Mucosa of rectum (tissue), 2 donors: ENCODE results near the gene MIA2.
"Not testable (repeated sequence)": the region's sequence is repeated elsewhere in the genome, so short reads cannot be mapped to it uniquely, and the experiment has no call there.

Experiments
- H3K27ac ChIP-seq, 2 donors: one replicate each; pipeline ENCODE4 v1.7.0; 2013; ENCODE audit warnings: inconsistent platforms in 2 of 2, low read depth in 2 of 2, low read length in 2 of 2
- H3K27me3 ChIP-seq, 2 donors: one replicate each; pipeline ENCODE4 v1.7.0; 2013; ENCODE audit warnings: low read length in 2 of 2; ENCODE audit not compliant: control insufficient read depth in 2 of 2, insufficient read depth in 2 of 2
- H3K36me3 ChIP-seq, 2 donors: one replicate each; pipeline ENCODE4 v1.7.0; 2013; ENCODE audit warnings: low read length in 2 of 2; ENCODE audit not compliant: control insufficient read depth in 2 of 2, insufficient read depth in 2 of 2
- H3K4me1 ChIP-seq, 2 donors: one replicate each; pipeline ENCODE4 v1.7.0; 2013; ENCODE audit warnings: low read length in 2 of 2, mild to moderate bottlenecking in 1 of 2; ENCODE audit not compliant: control insufficient read depth in 2 of 2, insufficient read depth in 2 of 2
- H3K4me3 ChIP-seq, 2 donors: one replicate each; pipeline ENCODE4 v1.7.0; 2013; ENCODE audit warnings: low read length in 2 of 2
- H3K9ac ChIP-seq, 2 donors: one replicate each; pipeline ENCODE4 v1.7.0; 2013; ENCODE audit warnings: low read length in 2 of 2, low read depth in 1 of 2, mild to moderate bottlenecking in 1 of 2
- H3K9me3 ChIP-seq, 2 donors: one replicate each; pipeline ENCODE4 v1.7.0; 2013; ENCODE audit warnings: low read length in 2 of 2; ENCODE audit not compliant: control insufficient read depth in 2 of 2
- donor health status: healthy.
- donor health status: Normal muscosa, but diverticular disease.

The MIA2 gene

DNA sequence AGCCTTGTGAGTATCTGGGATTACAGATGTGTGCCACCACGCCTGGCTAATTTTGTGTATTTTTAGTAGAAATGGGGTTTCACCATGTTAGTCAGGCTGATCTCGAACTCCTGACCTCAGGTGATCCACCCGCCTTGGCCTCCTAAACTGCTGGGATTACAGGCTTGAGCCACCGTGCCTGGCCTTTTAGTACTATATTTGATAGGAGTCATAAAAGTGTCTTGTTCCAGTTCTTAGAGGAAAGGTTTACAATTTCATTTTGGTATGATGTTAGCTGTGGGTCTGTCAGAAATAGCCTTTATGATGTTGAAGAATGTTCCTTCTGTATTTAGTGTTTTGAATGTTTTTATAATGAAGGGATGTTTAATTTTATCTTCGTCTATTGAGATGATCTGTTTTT is 127.8 kb downstream of the MIA2 start:
- H3K27me3 ChIP-seq, H3K36me3 ChIP-seq: not testable (repeated sequence)

GRCh38 chr14:39364509-39364908 is 130.8 kb downstream of the MIA2 start:
- no peaks in the 10 kb centered on the region for H3K9me3 ChIP-seq
- no peak overlapping the region for H3K9ac ChIP-seq
- no peak overlapping the region for H3K4me3 ChIP-seq
- no peaks in the 10 kb centered on the region for H3K27me3 ChIP-seq
- peaks cover 0 to under 1% of the 10 kb centered on the region in 2 donors for H3K36me3 ChIP-seq
- H3K27ac ChIP-seq: no peak overlapping the region
- H3K4me1 ChIP-seq: no peaks in the 10 kb centered on the region

More for the DNA sequence above, 127.8 kb downstream of the MIA2 start:
- H3K9me3 ChIP-seq, H3K27ac ChIP-seq, H3K4me1 ChIP-seq, H3K4me3 ChIP-seq, H3K9ac ChIP-seq: not testable (repeated sequence)

DNA sequence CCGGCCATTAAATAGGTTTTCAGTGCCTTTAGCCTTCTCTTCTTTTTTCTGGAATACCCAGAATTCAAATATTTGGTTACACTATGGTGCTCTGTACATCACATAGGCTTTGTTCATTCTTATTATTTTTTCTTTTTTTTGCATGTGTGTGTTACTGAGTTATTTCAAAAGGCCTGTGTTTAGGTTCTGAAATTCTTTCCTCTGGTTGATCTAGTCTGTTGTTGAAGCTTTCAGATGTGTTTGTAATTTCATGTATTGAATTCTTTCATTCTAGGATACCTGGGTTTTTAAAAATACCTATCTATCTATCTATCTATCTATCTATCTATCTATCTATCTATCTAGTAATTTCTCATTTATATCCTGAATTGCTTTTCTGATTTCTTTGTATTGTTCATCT is 131.6 kb downstream of the MIA2 start:
- Histone ChIP-seq H3K36me3 (peaks cover 3% of the 10 kb centered on the region in 2 donors), H3K9ac (no peak overlapping the region), H3K27me3 (no peaks in the 10 kb centered on the region), H3K27ac (no peak overlapping the region), H3K4me3 (no peak overlapping the region), H3K9me3 (no peaks in the 10 kb centered on the region), H3K4me1 (no peaks in the 10 kb centered on the region)

- H3K27me3 ChIP-seq: no peaks in the 10 kb centered on the region
- H3K4me1 ChIP-seq: no peaks in the 10 kb centered on the region
- peaks cover 3 to 9% of the 10 kb centered on the region in 2 donors for H3K36me3 ChIP-seq
- no peak overlapping the region for H3K27ac ChIP-seq
- no peaks in the 10 kb centered on the region for H3K9me3 ChIP-seq
- no peak overlapping the region for H3K4me3 ChIP-seq
- H3K9ac ChIP-seq: no peak overlapping the region
Measured at GRCh38 chr14:39366460-39367386, 133.0 kb downstream of the MIA2 start.

- H3K27me3 ChIP-seq: no peaks in the 10 kb centered on the region
- H3K9me3 ChIP-seq: no peaks in the 10 kb centered on the region
- H3K4me1 ChIP-seq: no peaks in the 10 kb centered on the region
- H3K4me3 ChIP-seq: no peak overlapping the region
- H3K27ac ChIP-seq: no peak overlapping the region
- peaks cover 3 to 9% of the 10 kb centered on the region in 2 donors for H3K36me3 ChIP-seq
- H3K9ac ChIP-seq: no peak overlapping the region
Measured at GRCh38 chr14:39367387-39367751, 133.7 kb downstream of the MIA2 start.

DNA sequence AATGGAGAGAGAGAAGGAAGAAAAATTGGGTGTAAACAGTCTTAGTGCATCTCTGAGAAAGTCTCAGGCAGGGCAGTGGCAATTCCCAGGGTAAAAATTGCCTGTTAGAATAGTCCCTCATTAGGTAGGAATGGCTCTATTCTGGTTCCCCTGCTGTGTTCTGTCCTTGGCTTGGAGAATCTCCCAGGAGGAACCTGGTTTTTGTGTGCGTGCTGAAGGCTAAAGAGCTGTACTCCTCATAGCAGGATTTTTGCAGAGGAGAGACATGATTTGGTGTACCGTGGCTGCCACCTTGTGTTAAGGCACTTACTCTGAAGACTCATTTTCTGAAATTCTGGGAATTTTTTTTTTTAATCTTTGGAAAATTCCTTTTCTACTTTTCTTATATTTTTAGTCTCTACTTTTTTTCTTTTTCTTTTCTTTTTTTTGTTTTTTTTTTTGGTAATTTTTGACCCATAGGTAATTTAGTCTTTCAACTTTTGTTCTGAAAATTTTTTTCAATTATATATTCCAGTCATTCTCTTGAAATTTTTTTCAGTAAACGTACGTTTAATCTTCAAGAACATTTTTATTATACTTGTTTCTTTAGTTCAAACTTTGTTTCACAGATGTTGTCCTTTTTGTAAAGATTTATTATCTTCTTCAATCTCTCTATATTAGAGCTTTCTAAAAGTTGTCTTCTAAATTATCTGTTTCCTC is 134.7 kb downstream of the MIA2 start:
- H3K27ac ChIP-seq: no peak overlapping the region
- no peaks in the 10 kb centered on the region for H3K9me3 ChIP-seq
- peaks cover 3 to 9% of the 10 kb centered on the region in 2 donors for H3K36me3 ChIP-seq
- no peaks in the 10 kb centered on the region for H3K27me3 ChIP-seq
- no peak overlapping the region for H3K9ac ChIP-seq
- H3K4me3 ChIP-seq: no peak overlapping the region
- no peaks in the 10 kb centered on the region for H3K4me1 ChIP-seq

- Histone ChIP-seq H3K27ac (no peak overlapping the region), H3K9ac (no peak overlapping the region), H3K4me1 (no peaks in the 10 kb centered on the region), H3K36me3 (peaks cover 3 to 9% of the 10 kb centered on the region in 2 donors), H3K27me3 (no peaks in the 10 kb centered on the region), H3K4me3 (no peak overlapping the region), H3K9me3 (no peaks in the 10 kb centered on the region)
Measured at GRCh38 chr14:39369029-39369428, 135.3 kb downstream of the MIA2 start.

- no peak overlapping the region for H3K27ac ChIP-seq
- no peak overlapping the region for H3K4me3 ChIP-seq
- H3K36me3 ChIP-seq: peaks cover 3 to 9% of the 10 kb centered on the region in 2 donors
- no peaks in the 10 kb centered on the region for H3K4me1 ChIP-seq
- no peaks in the 10 kb centered on the region for H3K27me3 ChIP-seq
- H3K9me3 ChIP-seq: no peaks in the 10 kb centered on the region
- no peak overlapping the region for H3K9ac ChIP-seq
Measured at GRCh38 chr14:39370415-39370814, 136.7 kb downstream of the MIA2 start.

DNA sequence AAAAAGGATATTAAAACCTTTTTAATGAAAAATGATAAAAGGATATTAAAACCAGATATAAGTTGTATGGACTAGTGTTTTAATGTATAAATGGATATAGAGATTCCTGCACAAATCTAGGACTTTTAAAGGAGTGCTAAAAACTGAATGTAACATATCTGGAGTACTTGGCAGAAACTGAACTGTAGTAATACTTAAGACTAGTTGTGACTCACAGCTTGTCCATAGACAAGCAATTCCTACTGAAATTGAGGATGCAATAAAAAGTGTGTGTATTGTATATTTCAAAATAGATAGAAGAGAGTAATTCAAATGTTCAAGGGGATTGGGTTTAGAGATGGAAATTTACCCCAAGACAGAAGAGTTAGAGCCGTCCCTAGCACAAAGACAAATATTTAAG is 138.9 kb downstream of the MIA2 start:
- Histone ChIP-seq H3K4me3 (no peak overlapping the region), H3K27ac (no peak overlapping the region), H3K36me3 (peaks cover 3 to 9% of the 10 kb centered on the region in 2 donors), H3K9me3 (no peaks in the 10 kb centered on the region), H3K4me1 (no peaks in the 10 kb centered on the region), H3K27me3 (no peaks in the 10 kb centered on the region), H3K9ac (no peak overlapping the region)

- Histone ChIP-seq H3K27me3 (no peaks in the 10 kb centered on the region), H3K36me3 (peaks cover 3 to 9% of the 10 kb centered on the region in 2 donors), H3K9me3 (no peaks in the 10 kb centered on the region), H3K27ac (no peak overlapping the region), H3K4me1 (no peaks in the 10 kb centered on the region), H3K4me3 (no peak overlapping the region), H3K9ac (no peak overlapping the region)
Measured at GRCh38 chr14:39374851-39375250, 141.1 kb downstream of the MIA2 start.
